ENCODE data around the gene EMID1. TPM values are rescaled to one million over a fixed set of nuclear protein-coding genes. Genes with fewer than 3 reads are reported as not detected.

EMID1 gene
- total RNA-seq, 1 experiment from 2014 or later: 4.5 TPM

- no peak overlapping the region for H3K4me3 ChIP-seq (ENCODE audit: insufficient read depth, low read depth, low read length)
- no peaks in the 10 kb centered on the region for H3K36me3 ChIP-seq (replicated peaks; ENCODE audit: control insufficient read depth, insufficient read depth, low read length)
- peaks cover 11% of the 10 kb centered on the region; the same call in 1 of the 2 replicates for H3K27me3 ChIP-seq (ENCODE audit: control insufficient read depth, insufficient read depth, low read length)
- peak; percentile 92 for DNase-seq
Measured at GRCh38 chr22:29202212-29203192, 3.2 kb upstream of the EMID1 start.

GRCh38 chr22:29203488-29204454 is 1.9 kb upstream of the EMID1 start:
- Histone ChIP-seq H3K36me3 (replicated peaks; ENCODE audit: control insufficient read depth, insufficient read depth, low read length) (no peaks in the 10 kb centered on the region), H3K27me3 (ENCODE audit: control insufficient read depth, insufficient read depth, low read length) (peaks cover 11% of the 10 kb centered on the region; the same call in 1 of the 2 replicates), H3K4me3 (ENCODE audit: insufficient read depth, low read depth, low read length) (no peak overlapping the region)
- DNase-seq: peak; percentile 35

GRCh38 chr22:29204455-29205183 is 1.1 kb upstream of the EMID1 start:
- H3K36me3 ChIP-seq (replicated peaks; ENCODE audit: control insufficient read depth, insufficient read depth, low read length): no peaks in the 10 kb centered on the region
- no peak overlapping the region for H3K4me3 ChIP-seq (ENCODE audit: insufficient read depth, low read depth, low read length)
- peak; percentile 35 for DNase-seq
- peaks cover 11% of the 10 kb centered on the region; the same call in 1 of the 2 replicates for H3K27me3 ChIP-seq (ENCODE audit: control insufficient read depth, insufficient read depth, low read length)

GRCh38 chr22:29205252-29205593 is 473 bp upstream of the EMID1 start:
- Histone ChIP-seq H3K36me3 (replicated peaks; ENCODE audit: control insufficient read depth, insufficient read depth, low read length) (no peaks in the 10 kb centered on the region), H3K27me3 (ENCODE audit: control insufficient read depth, insufficient read depth, low read length) (peaks cover 11% of the 10 kb centered on the region; the same call in 1 of the 2 replicates), H3K4me3 (ENCODE audit: insufficient read depth, low read depth, low read length) (peak overlapping the region; percentile 50)
- DNase-seq: no peak

GRCh38 chr22:29206372-29207242 is 911 bp downstream of the EMID1 start:
- DNase-seq: peak; percentile 62
- H3K36me3 ChIP-seq (replicated peaks; ENCODE audit: control insufficient read depth, insufficient read depth, low read length): no peaks in the 10 kb centered on the region
- H3K27me3 ChIP-seq (ENCODE audit: control insufficient read depth, insufficient read depth, low read length): peaks cover 11% of the 10 kb centered on the region; the same call in 1 of the 2 replicates
- H3K4me3 ChIP-seq (ENCODE audit: insufficient read depth, low read depth, low read length): peak overlapping the region; percentile 74

GRCh38 chr22:29207243-29207550 is 1.5 kb downstream of the EMID1 start:
- DNase-seq: peak; percentile 48
- Histone ChIP-seq H3K27me3 (ENCODE audit: control insufficient read depth, insufficient read depth, low read length) (peaks cover 11% of the 10 kb centered on the region; the same call in 1 of the 2 replicates), H3K4me3 (ENCODE audit: insufficient read depth, low read depth, low read length) (no peak overlapping the region), H3K36me3 (replicated peaks; ENCODE audit: control insufficient read depth, insufficient read depth, low read length) (no peaks in the 10 kb centered on the region)

GRCh38 chr22:29207562-29208501 is 2.1 kb downstream of the EMID1 start:
- Histone ChIP-seq H3K4me3 (ENCODE audit: insufficient read depth, low read depth, low read length) (no peak overlapping the region), H3K27me3 (ENCODE audit: control insufficient read depth, insufficient read depth, low read length) (peaks cover 11% of the 10 kb centered on the region; the same call in 1 of the 2 replicates), H3K36me3 (replicated peaks; ENCODE audit: control insufficient read depth, insufficient read depth, low read length) (no peaks in the 10 kb centered on the region)
- DNase-seq: peak; percentile 22

GRCh38 chr22:29208502-29208862 is 2.8 kb downstream of the EMID1 start:
- peak; percentile 77 for DNase-seq
- Histone ChIP-seq H3K27me3 (ENCODE audit: control insufficient read depth, insufficient read depth, low read length) (peaks cover 11% of the 10 kb centered on the region; the same call in 1 of the 2 replicates), H3K4me3 (ENCODE audit: insufficient read depth, low read depth, low read length) (no peak overlapping the region), H3K36me3 (replicated peaks; ENCODE audit: control insufficient read depth, insufficient read depth, low read length) (no peaks in the 10 kb centered on the region)

GRCh38 chr22:29208879-29209623 is 3.4 kb downstream of the EMID1 start:
- peak; percentile 57 for DNase-seq
- peaks cover 11% of the 10 kb centered on the region; the same call in 1 of the 2 replicates for H3K27me3 ChIP-seq (ENCODE audit: control insufficient read depth, insufficient read depth, low read length)
- no peak overlapping the region for H3K4me3 ChIP-seq (ENCODE audit: insufficient read depth, low read depth, low read length)
- H3K36me3 ChIP-seq (replicated peaks; ENCODE audit: control insufficient read depth, insufficient read depth, low read length): no peaks in the 10 kb centered on the region

GRCh38 chr22:29209624-29209929 is 3.9 kb downstream of the EMID1 start:
- peak; percentile 79 for DNase-seq
- Histone ChIP-seq H3K36me3 (replicated peaks; ENCODE audit: control insufficient read depth, insufficient read depth, low read length) (no peaks in the 10 kb centered on the region), H3K4me3 (ENCODE audit: insufficient read depth, low read depth, low read length) (no peak overlapping the region), H3K27me3 (ENCODE audit: control insufficient read depth, insufficient read depth, low read length) (peaks cover 11% of the 10 kb centered on the region; the same call in 1 of the 2 replicates)

- H3K4me3 ChIP-seq (ENCODE audit: insufficient read depth, low read depth, low read length): no peak overlapping the region
- peaks cover 4% of the 10 kb centered on the region; the same call in 1 of the 2 replicates for H3K27me3 ChIP-seq (ENCODE audit: control insufficient read depth, insufficient read depth, low read length)
- DNase-seq: peak; percentile 21
- no peaks in the 10 kb centered on the region for H3K36me3 ChIP-seq (replicated peaks; ENCODE audit: control insufficient read depth, insufficient read depth, low read length)
Measured at GRCh38 chr22:29211066-29211465, 5.4 kb downstream of the EMID1 start.

- Histone ChIP-seq H3K4me3 (ENCODE audit: insufficient read depth, low read depth, low read length) (no peak overlapping the region), H3K36me3 (replicated peaks; ENCODE audit: control insufficient read depth, insufficient read depth, low read length) (no peaks in the 10 kb centered on the region), H3K27me3 (ENCODE audit: control insufficient read depth, insufficient read depth, low read length) (peaks cover under 1% of the 10 kb centered on the region; the same call in 1 of the 2 replicates)
- peak; percentile 15 for DNase-seq
Measured at GRCh38 chr22:29211466-29211865, 5.8 kb downstream of the EMID1 start.
